ENCODE results near the gene KCNT2. TPM values are rescaled to one million over a fixed set of nuclear protein-coding genes. Genes with fewer than 3 reads are reported as not detected.

KCNT2 gene
- total and polyA plus RNA-seq, 10 of the 15 experiments (the other 5 are each of a cell fraction or from before 2014, with no cell fraction given), result not detected

- DNase-seq (ENCODE audit: low read depth, low spot score) (no peak), FAIRE-seq (no peak), ATAC-seq (no peak)
- no peak for TF ChIP-seq ZSCAN29 (IDR thresholded peaks at IDR 0.05)
- TF ChIP-seq SMC3 (IDR thresholded peaks at IDR 0.05; ENCODE audit: borderline replicate concordance, low read length), result no peak
- no peak for TF ChIP-seq RUNX3 (IDR thresholded peaks at IDR 0.05; ENCODE audit: low read length)
- TF ChIP-seq CREM (IDR thresholded peaks at IDR 0.05; ENCODE audit: low read depth), result no peak
- TF ChIP-seq IKZF1 (conservative IDR thresholded peaks at IDR 0.05), result no peak
- TF ChIP-seq SIN3A (IDR thresholded peaks at IDR 0.05; ENCODE audit: low read depth, low read length), result no peak
- no peak for TF ChIP-seq RELA (IDR thresholded peaks at IDR 0.05; ENCODE audit: borderline replicate concordance, partially characterized antibody)
- TF ChIP-seq JUND (IDR thresholded peaks at IDR 0.05; ENCODE audit: low read depth, low read length), result no peak
- no peak for TF ChIP-seq MTA3 (IDR thresholded peaks at IDR 0.05; ENCODE audit: borderline replicate concordance, low read length)
- no peak for TF ChIP-seq TCF12 (IDR thresholded peaks at IDR 0.05; ENCODE audit: low read depth, low read length)
- no peak for TF ChIP-seq HCFC1 (IDR thresholded peaks at IDR 0.05; ENCODE audit: low read length)
- TF ChIP-seq EP300 (IDR thresholded peaks at IDR 0.05; ENCODE audit: borderline replicate concordance in 1 of 2, control insufficient read depth in 1 of 2, low read depth in 2 of 2, low read length in 2 of 2), result no peak
- no peak for TF ChIP-seq USF2 (IDR thresholded peaks at IDR 0.05; ENCODE audit: borderline replicate concordance, low read depth, low read length)
- TF ChIP-seq CBX5 (IDR thresholded peaks at IDR 0.05; ENCODE audit: low read depth), result no peak
- ChIA-PET RAD21 (ENCODE audit: unreplicated experiment) (no interaction called here), CTCF (no interaction called here), POLR2A (no interaction called here), SMC1A (ENCODE audit: uncharacterized antibody, unreplicated experiment) (interaction anchor here (1.5 kb wide), 1 partner anchor 8 kb away, joined by 4 read pairs; no protein-coding TSS in a partner anchor)
- H4K20me1 ChIP-seq (ENCODE audit: control insufficient read depth, insufficient read depth), result no peaks in the 10 kb centered on the region
- no peak overlapping the region for H2AFZ ChIP-seq (ENCODE audit: control insufficient read depth, low read depth, low read length)
- in situ Hi-C loops (cut with MboI) (no loop called here), intact Hi-C loops (cut with micrococcal nuclease; ENCODE audit: unreplicated experiment) (no loop called here)
- no peaks in the 10 kb centered on the region for H3K79me2 ChIP-seq (ENCODE audit: control insufficient read depth, insufficient read depth, low read length)
- BruUV-seq (replicated peaks), result no TSS peak
- H3K27ac ChIP-seq (ENCODE audit: control insufficient read depth, insufficient read depth), result no peak overlapping the region
- no peak overlapping the region for H3K4me2 ChIP-seq (ENCODE audit: control insufficient read depth, insufficient read depth)
- no peak overlapping the region for H3K9ac ChIP-seq (ENCODE audit: control insufficient read depth, insufficient read depth, low read length)
- H3K27me3 ChIP-seq (replicated peaks in 1 of 2; ENCODE audit: control insufficient read depth in 2 of 2, insufficient read depth in 2 of 2, low read length in 1 of 2), result no peaks in the 10 kb centered on the region; a peak in 1 of 4 replicates
- no peak overlapping the region for H3K4me3 ChIP-seq
- H3K4me1 ChIP-seq (ENCODE audit: control insufficient read depth, insufficient read depth, low read length), result no peaks in the 10 kb centered on the region
- no peaks in the 10 kb centered on the region for H3K9me3 ChIP-seq (replicated peaks; ENCODE audit: control insufficient read depth, insufficient read depth, low read length)
- 24% methylated on average over 4 of the region's 4 CpGs for WGBS (ENCODE audit: insufficient coverage, insufficient replicate concordance, low lambda C conversion rate, missing lambda C conversion rate)
- no peaks in the 10 kb centered on the region for H3K36me3 ChIP-seq (ENCODE audit: control insufficient read depth in 2 of 2, insufficient read depth in 2 of 2, low read length in 1 of 2)
Observed at GRCh38 chr1:196450143-196451095, 157.8 kb downstream of the KCNT2 start.

All from GM12878 (cell line).